Measurements from ENCODE around the gene SRSF3. TPM values are rescaled to one million over a fixed set of nuclear protein-coding genes. Genes with fewer than 3 reads are reported as not detected.

SRSF3 gene
- total RNA-seq, 1 experiment from 2014 or later, result 425 TPM

GRCh38 chr6:36623547-36624459 lies 29.6 kb downstream of the SRSF3 start:
- peaks cover 20% of the 10 kb centered on the region for H3K4me1 Mint-ChIP-seq (ENCODE audit: low read depth, unreplicated experiment)
- ChIA-PET CTCF (interaction anchor here (0.6 to 1.3 kb wide), 3 partner anchors 55 to 135 kb away, joined by 5 to 7 read pairs (median 7); partner anchors contain the start of gene CDKN1A), POLR2A (interaction anchor here (1.3 kb wide), 1 partner anchor 55 kb away, joined by 4 read pairs; the partner anchor contains the start of gene CDKN1A)
- H3K4me3 Mint-ChIP-seq (ENCODE audit: unreplicated experiment), result peak overlapping the region; percentile 24
- peak overlapping the region; percentile 25 for H3K27ac Mint-ChIP-seq (ENCODE audit: unreplicated experiment)
- Histone ChIP-seq H3K27me3 (replicated peaks; ENCODE audit: control insufficient read depth, insufficient read depth, low read length) (no peaks in the 10 kb centered on the region), H3K4me3 (ENCODE audit: low read depth, low read length) (no peak overlapping the region), H3K9me3 (no peaks in the 10 kb centered on the region), H3K36me3 (ENCODE audit: control insufficient read depth, insufficient read depth, low read length) (no peaks in the 10 kb centered on the region), H3K4me1 (peaks cover 15% of the 10 kb centered on the region)
- H3K36me3 Mint-ChIP-seq (ENCODE audit: insufficient read depth, unreplicated experiment), result peaks cover 10% of the 10 kb centered on the region
- DNase-seq, result peak; percentile 74 to 82
- no peaks in the 10 kb centered on the region for H3K9me3 Mint-ChIP-seq (ENCODE audit: unreplicated experiment)
- peak; percentile 77 to 90 for TF ChIP-seq CTCF (IDR thresholded peaks at IDR 0.05; ENCODE audit: insufficient read depth in 1 of 2, low read depth in 1 of 2, low read length in 1 of 2, severe bottlenecking in 1 of 2, unreplicated experiment in 1 of 2)
- intact Hi-C loops (cut with micrococcal nuclease; ENCODE audit: unreplicated experiment), result loop anchor here (1.0 kb wide), 4 partner anchors 56 to 135 kb away; no protein-coding TSS in a partner anchor
- no peaks in the 10 kb centered on the region for H3K27me3 Mint-ChIP-seq (ENCODE audit: insufficient read depth, unreplicated experiment)
- BruUV-seq (replicated peaks), result no TSS peak

- Mint-ChIP-seq H3K27me3 (ENCODE audit: insufficient read depth, unreplicated experiment) (no peaks in the 10 kb centered on the region), H3K27ac (ENCODE audit: unreplicated experiment) (no peak overlapping the region), H3K4me3 (ENCODE audit: unreplicated experiment) (no peak overlapping the region), H3K4me1 (ENCODE audit: low read depth, unreplicated experiment) (peaks cover 20% of the 10 kb centered on the region), H3K9me3 (ENCODE audit: unreplicated experiment) (no peaks in the 10 kb centered on the region), H3K36me3 (ENCODE audit: insufficient read depth, unreplicated experiment) (peaks cover 7% of the 10 kb centered on the region)
- H3K9me3 ChIP-seq, result no peaks in the 10 kb centered on the region
- no peak overlapping the region for H3K4me3 ChIP-seq (ENCODE audit: low read depth, low read length)
- H3K4me1 ChIP-seq, result peaks cover 15% of the 10 kb centered on the region
- BruUV-seq (replicated peaks), result no TSS peak
- intact Hi-C loops (cut with micrococcal nuclease; ENCODE audit: unreplicated experiment), result no loop called here
- no peaks in the 10 kb centered on the region for H3K36me3 ChIP-seq (ENCODE audit: control insufficient read depth, insufficient read depth, low read length)
- H3K27me3 ChIP-seq (replicated peaks; ENCODE audit: control insufficient read depth, insufficient read depth, low read length), result no peaks in the 10 kb centered on the region
- DNase-seq, result no peak
- ChIA-PET POLR2A (interaction anchor here (1.3 kb wide), 1 partner anchor 54 kb away, joined by 4 read pairs; the partner anchor contains the start of gene CDKN1A), CTCF (interaction anchor here (0.9 to 1.3 kb wide), 2 partner anchors 54 to 135 kb away, joined by 5 to 7 read pairs; partner anchors contain the start of gene CDKN1A)
- no peak for TF ChIP-seq CTCF (IDR thresholded peaks at IDR 0.05; ENCODE audit: insufficient read depth in 1 of 2, low read depth in 1 of 2, low read length in 1 of 2, severe bottlenecking in 1 of 2, unreplicated experiment in 1 of 2)
These were observed 30.4 kb downstream of the SRSF3 start for GRCh38 chr6:36624461-36625157.
